HS-5 (cell line): ENCODE measurements around the gene BTNL9.
"Not testable (repeated sequence)": the region's sequence is repeated elsewhere in the genome, so short reads cannot be mapped to it uniquely, and the experiment has no call there.

Source experiments
- DNase-seq: peaks from one replicate; pipeline ENCODE4 v3.0.0-alpha.2; 2012; ENCODE audit warnings: low read depth

Gene BTNL9

GRCh38 chr5:181061645-181062044 lies 21.6 kb downstream of the BTNL9 start:
- no peak for DNase-seq

- no peak for DNase-seq
Observed at GRCh38 chr5:181062631-181063030, 22.6 kb downstream of the BTNL9 start.

GRCh38 chr5:181063514-181063913 lies 23.4 kb downstream of the BTNL9 start:
- no peak for DNase-seq

GRCh38 chr5:181064987-181065386 lies 24.9 kb downstream of the BTNL9 start:
- DNase-seq, result no peak

GRCh38 chr5:181069767-181070491 lies 29.9 kb downstream of the BTNL9 start:
- no peak for DNase-seq

GRCh38 chr5:181070523-181070922 lies 30.5 kb downstream of the BTNL9 start:
- no peak for DNase-seq

- DNase-seq, result no peak
Observed at GRCh38 chr5:181071257-181071656, 31.2 kb downstream of the BTNL9 start.

GRCh38 chr5:181076920-181077319 lies 36.9 kb downstream of the BTNL9 start:
- DNase-seq, result no peak

- no peak for DNase-seq
Observed at GRCh38 chr5:181081989-181082388, 41.9 kb downstream of the BTNL9 start.

- no peak for DNase-seq
Observed at GRCh38 chr5:181084621-181085195, 44.6 kb downstream of the BTNL9 start.

GRCh38 chr5:181086026-181086883 lies 46.2 kb downstream of the BTNL9 start:
- no peak for DNase-seq

GRCh38 chr5:181086884-181087205 lies 46.8 kb downstream of the BTNL9 start:
- no peak for DNase-seq

- no peak for DNase-seq
Observed at GRCh38 chr5:181087309-181087708, 47.2 kb downstream of the BTNL9 start.

- no peak for DNase-seq
Observed at GRCh38 chr5:181088289-181088688, 48.2 kb downstream of the BTNL9 start.

- no peak for DNase-seq
Observed at GRCh38 chr5:181092428-181092827, 52.4 kb downstream of the BTNL9 start.

GRCh38 chr5:181095162-181095561 lies 55.1 kb downstream of the BTNL9 start:
- DNase-seq, result not testable (repeated sequence)

- not testable (repeated sequence) for DNase-seq
Observed at GRCh38 chr5:181096721-181097382, 56.8 kb downstream of the BTNL9 start.

- DNase-seq, result not testable (repeated sequence)
Observed at GRCh38 chr5:181097383-181097753, 57.3 kb downstream of the BTNL9 start.

- not testable (repeated sequence) for DNase-seq
Observed at GRCh38 chr5:181097759-181098491, 57.9 kb downstream of the BTNL9 start.

GRCh38 chr5:181098762-181099601 lies 58.9 kb downstream of the BTNL9 start:
- DNase-seq, result no peak

GRCh38 chr5:181099602-181100086 lies 59.6 kb downstream of the BTNL9 start:
- DNase-seq, result no peak
